Subcutaneous abdominal adipose tissue (tissue), 5 donors: Measurements from ENCODE around the gene PNKD.
"Not testable (repeated sequence)": the region's sequence is repeated elsewhere in the genome, so short reads cannot be mapped to it uniquely, and the experiment has no call there.

Source experiments
- H3K27ac ChIP-seq: one replicate; pipeline ENCODE4 v1.7.0; 2013; ENCODE audit warnings: low read depth, mild to moderate bottlenecking, inconsistent platforms, low read length, moderate library complexity
- H3K27me3 ChIP-seq, 5 donors: one replicate each; pipeline ENCODE4 v1.7.0; 2013; ENCODE audit warnings: low read length in 5 of 5, inconsistent platforms in 1 of 5; ENCODE audit not compliant: control insufficient read depth in 5 of 5, insufficient read depth in 4 of 5
- H3K36me3 ChIP-seq, 5 donors: one replicate each; pipeline ENCODE4 v1.7.0; 2013; ENCODE audit warnings: low read length in 5 of 5; ENCODE audit not compliant: control insufficient read depth in 5 of 5, insufficient read depth in 5 of 5
- H3K4me1 ChIP-seq, 5 donors: one replicate each; pipeline ENCODE4 v1.7.0; 2013; ENCODE audit warnings: low read length in 5 of 5, mild to moderate bottlenecking in 3 of 5, moderate library complexity in 1 of 5; ENCODE audit not compliant: control insufficient read depth in 5 of 5, insufficient read depth in 5 of 5
- H3K4me3 ChIP-seq, 5 donors: one replicate each; pipeline ENCODE4 v1.7.0; 2013; ENCODE audit warnings: low read length in 5 of 5, low read depth in 1 of 5
- H3K9ac ChIP-seq, 5 donors: one replicate each; pipeline ENCODE4 v1.7.0; 2013; ENCODE audit warnings: low read length in 5 of 5, mild to moderate bottlenecking in 4 of 5, moderate library complexity in 3 of 5
- H3K9me3 ChIP-seq, 5 donors: one replicate each; pipeline ENCODE4 v1.7.0; 2013; ENCODE audit warnings: low read length in 5 of 5; ENCODE audit not compliant: control insufficient read depth in 5 of 5
- donor health status: healthy.
- donor health status: healthy.
- donor health status: healthy.
- donor health status: healthy.
- donor health status: healthy.

The PNKD gene

DNA sequence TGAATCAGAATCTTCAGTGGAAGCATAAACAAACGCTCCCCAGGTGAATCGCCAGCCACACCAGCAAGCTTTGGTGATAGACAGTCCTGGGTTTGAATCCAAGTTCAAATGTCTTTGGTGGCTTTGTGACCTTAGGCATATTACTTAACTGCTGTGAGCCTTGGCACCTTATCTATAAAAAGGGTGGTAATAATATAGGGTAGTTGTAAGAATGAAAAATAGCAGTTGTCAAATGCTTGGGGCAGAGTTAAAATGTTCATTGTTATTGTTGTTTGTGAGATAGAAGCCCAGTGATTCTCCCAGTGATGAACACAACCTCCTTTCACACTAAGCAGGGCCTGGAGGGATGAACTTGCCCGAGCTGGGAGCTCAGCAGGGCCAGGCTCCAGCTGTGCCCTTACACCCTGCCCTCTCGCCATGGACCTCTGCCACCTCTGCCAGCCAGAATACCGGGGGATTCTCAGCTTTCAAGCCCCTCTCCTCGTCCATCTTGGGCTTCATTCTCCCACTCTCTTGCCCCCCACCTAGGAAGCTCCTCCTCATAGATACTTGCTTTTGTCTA, 28.1 kb downstream of the PNKD start:
- peaks cover 3 to 24% (median 12%) of the 10 kb centered on the region in 5 donors for H3K4me1 ChIP-seq
- peak overlapping the region; percentile 49 for H3K27ac ChIP-seq

DNA sequence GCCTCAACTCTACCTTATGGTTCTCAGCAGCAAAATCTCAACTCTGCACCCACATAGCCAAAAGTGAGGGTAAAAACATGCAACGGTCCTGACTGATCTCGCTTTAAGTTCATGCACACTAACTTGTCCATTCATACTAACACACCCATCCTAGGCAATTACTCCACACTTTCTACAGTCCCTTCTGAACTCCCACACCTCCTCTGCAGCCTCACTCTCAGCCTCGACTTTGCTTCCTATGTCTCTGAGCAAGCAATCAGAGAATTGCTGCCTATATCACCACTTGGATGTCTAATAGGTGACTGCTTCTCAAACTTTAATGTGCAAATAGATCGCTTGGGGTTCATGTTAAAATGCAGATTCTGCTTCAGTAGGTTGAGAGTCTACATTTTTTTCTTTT, 29.8 kb downstream of the PNKD start:
- H3K4me1 ChIP-seq = peaks cover 3 to 12% (median 8%) of the 10 kb centered on the region in 5 donors
- no peaks in the 10 kb centered on the region for H3K36me3 ChIP-seq
- H3K4me3 ChIP-seq = no peak overlapping the region
- no peak overlapping the region for H3K27ac ChIP-seq
- H3K9ac ChIP-seq = no peak overlapping the region
- no peaks in the 10 kb centered on the region for H3K9me3 ChIP-seq
- no peaks in the 10 kb centered on the region for H3K27me3 ChIP-seq

More for the DNA sequence above, 28.1 kb downstream of the PNKD start:
- Histone ChIP-seq H3K4me3 (no peak overlapping the region), H3K9me3 (no peaks in the 10 kb centered on the region), H3K9ac (peak overlapping the region in 2 of 5 donors; percentile 17 to 48), H3K27me3 (no peaks in the 10 kb centered on the region), H3K36me3 (no peaks in the 10 kb centered on the region)

- Histone ChIP-seq H3K27ac (no peak overlapping the region), H3K4me1 (peaks cover 3 to 11% (median 5%) of the 10 kb centered on the region in 5 donors), H3K4me3 (no peak overlapping the region), H3K36me3 (no peaks in the 10 kb centered on the region), H3K9me3 (no peaks in the 10 kb centered on the region), H3K27me3 (no peaks in the 10 kb centered on the region), H3K9ac (no peak overlapping the region)
These were observed 31.0 kb downstream of the PNKD start for GRCh38 chr2:218301176-218301819.

GRCh38 chr2:218305383-218305782, 35.1 kb downstream of the PNKD start:
- Histone ChIP-seq H3K4me3 (no peak overlapping the region), H3K4me1 (peaks cover 0 to 4% (median 0%) of the 10 kb centered on the region in 5 donors), H3K36me3 (no peaks in the 10 kb centered on the region), H3K27ac (no peak overlapping the region), H3K9ac (no peak overlapping the region), H3K27me3 (no peaks in the 10 kb centered on the region), H3K9me3 (no peaks in the 10 kb centered on the region)

- Histone ChIP-seq H3K27me3 (no peaks in the 10 kb centered on the region), H3K36me3 (no peaks in the 10 kb centered on the region), H3K4me3 (no peak overlapping the region), H3K9ac (no peak overlapping the region), H3K4me1 (peaks cover 0 to 4% (median 0%) of the 10 kb centered on the region in 5 donors), H3K9me3 (no peaks in the 10 kb centered on the region), H3K27ac (no peak overlapping the region)
These were observed 36.0 kb downstream of the PNKD start for GRCh38 chr2:218306184-218306920.

DNA sequence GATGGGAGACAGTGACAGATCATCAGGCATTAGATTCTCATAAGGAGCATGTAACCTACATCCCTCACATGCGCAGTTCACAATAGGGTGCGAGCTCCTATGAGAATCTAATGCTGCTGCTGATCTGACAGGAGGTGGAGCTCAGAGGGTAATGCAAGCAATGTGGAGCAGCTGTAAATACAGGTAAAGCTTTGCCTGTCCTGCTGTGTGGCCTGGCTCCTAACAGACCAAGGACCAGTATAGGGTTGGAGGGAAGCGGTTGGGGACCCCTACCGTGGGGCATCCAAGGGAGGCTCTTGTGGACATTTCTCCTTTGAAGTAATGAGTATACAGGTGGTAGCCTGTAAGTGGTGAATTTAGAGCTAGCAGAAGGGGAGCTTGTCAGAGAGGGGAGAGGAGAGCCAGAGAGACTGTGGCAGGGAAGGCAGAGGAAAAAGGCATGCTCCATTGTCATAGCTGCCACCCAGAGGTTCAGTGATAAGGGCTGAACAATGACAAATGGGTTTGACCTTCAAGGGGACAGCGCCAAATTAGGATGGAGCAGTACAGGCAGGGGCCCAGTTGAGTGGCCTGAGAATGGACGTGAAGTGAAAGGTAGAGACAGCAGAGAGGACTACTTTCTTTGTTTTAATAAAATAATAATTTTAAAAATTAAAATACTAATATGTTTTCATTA, 37.2 kb downstream of the PNKD start:
- Histone ChIP-seq H3K4me1 (peaks cover 0 to 4% (median 0%) of the 10 kb centered on the region in 5 donors), H3K4me3 (no peak overlapping the region), H3K27ac (no peak overlapping the region), H3K27me3 (no peaks in the 10 kb centered on the region), H3K36me3 (no peaks in the 10 kb centered on the region), H3K9ac (no peak overlapping the region), H3K9me3 (no peaks in the 10 kb centered on the region)

DNA sequence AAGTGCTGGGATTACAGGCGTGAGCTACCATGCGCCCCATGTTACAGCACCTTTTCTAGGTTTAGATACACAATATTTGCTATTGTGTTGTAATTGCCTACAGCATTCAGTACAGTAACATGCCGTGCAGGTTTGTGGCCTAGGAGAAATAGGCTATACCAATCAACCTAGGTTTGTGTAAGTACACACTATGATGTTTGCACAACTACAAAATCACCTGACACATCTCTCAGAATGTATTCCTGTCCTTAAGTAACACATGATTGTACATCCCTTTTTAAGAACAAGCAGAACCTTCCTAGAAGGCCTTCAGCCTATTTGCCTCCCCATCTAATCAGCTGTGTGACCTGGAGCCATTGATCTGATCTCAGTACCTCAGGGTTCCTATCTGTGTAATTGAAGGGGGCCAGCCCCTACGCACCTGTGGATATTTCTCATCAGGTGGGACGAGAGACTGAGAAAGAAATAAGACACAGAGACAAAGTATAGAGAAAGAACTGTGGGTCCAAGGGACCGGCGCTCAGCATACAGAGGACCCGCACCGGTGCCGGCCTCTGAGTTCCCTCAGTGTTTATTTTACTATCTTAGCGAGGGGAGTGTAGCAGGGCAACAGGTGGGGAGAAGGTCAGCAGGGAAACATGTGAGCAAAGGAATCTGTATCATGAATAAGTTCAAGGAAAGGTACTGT, 40.7 kb downstream of the PNKD start:
- Histone ChIP-seq H3K27me3 (no peaks in the 10 kb centered on the region), H3K27ac (no peak overlapping the region), H3K4me1 (peaks cover 0 to 4% (median 0%) of the 10 kb centered on the region in 5 donors), H3K9ac (no peak overlapping the region), H3K4me3 (no peak overlapping the region), H3K9me3 (no peaks in the 10 kb centered on the region), H3K36me3 (no peaks in the 10 kb centered on the region)

DNA sequence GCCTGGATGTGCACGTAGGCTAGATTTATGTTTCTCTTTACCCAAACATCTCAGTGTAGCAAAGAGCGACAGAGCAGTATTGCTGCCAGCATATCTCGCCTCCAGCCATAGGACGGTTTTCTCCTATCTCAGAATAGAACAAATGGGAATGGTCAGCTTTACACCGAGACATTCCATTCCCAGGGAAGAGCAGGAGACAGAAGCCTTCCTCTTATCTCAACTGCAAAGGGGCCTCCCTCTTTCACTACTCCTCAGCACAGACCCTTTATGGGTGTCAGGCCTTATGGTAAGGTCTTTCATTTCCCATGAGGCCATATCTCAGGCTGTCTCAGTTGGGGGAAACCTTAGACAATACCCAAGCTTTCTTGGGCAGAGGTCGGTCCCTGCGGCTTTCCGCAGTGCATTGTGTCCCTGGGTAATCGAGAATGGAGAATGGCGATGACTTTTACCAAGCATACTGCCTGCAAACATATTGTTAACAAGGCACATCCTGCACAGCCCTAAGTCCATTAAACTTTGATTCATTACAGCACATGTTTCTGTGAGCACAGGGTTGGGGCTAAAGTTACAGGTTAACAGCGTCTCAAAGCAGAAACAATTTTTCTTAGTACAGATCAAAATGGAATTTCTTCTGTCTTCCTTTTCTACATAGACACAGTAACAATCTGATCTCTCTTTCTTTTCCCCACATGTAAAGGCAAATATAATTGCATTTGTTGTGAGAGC, 41.4 kb downstream of the PNKD start:
- not testable (repeated sequence) for H3K9me3 ChIP-seq, H3K27me3 ChIP-seq, H3K4me1 ChIP-seq, H3K27ac ChIP-seq, H3K4me3 ChIP-seq, H3K9ac ChIP-seq, H3K36me3 ChIP-seq

- no peaks in the 10 kb centered on the region for H3K36me3 ChIP-seq
- no peaks in the 10 kb centered on the region for H3K27me3 ChIP-seq
- no peak overlapping the region for H3K27ac ChIP-seq
- H3K4me3 ChIP-seq = no peak overlapping the region
- no peaks in the 10 kb centered on the region for H3K9me3 ChIP-seq
- H3K4me1 ChIP-seq = peaks cover 0 to 4% (median 0%) of the 10 kb centered on the region in 5 donors
- H3K9ac ChIP-seq = no peak overlapping the region
These were observed 42.0 kb downstream of the PNKD start for GRCh38 chr2:218312267-218312756.
